GM18502 (cell line): Measurements from ENCODE around the gene LRRC8B.
A peak's percentile ranks its signal among the peaks of the same experiment; 100 is the strongest.
"Not testable (repeated sequence)": the region's sequence is repeated elsewhere in the genome, so short reads cannot be mapped to it uniquely, and the experiment has no call there.

Experiments used
- ATAC-seq: cut with Tn5 transposase; IDR thresholded peaks from one replicate; pipeline ENCODE4 v1.9.1; 2021; ENCODE audit warnings: mild to moderate bottlenecking; ENCODE audit not compliant: unreplicated experiment, poor library complexity

LRRC8B gene

DNA sequence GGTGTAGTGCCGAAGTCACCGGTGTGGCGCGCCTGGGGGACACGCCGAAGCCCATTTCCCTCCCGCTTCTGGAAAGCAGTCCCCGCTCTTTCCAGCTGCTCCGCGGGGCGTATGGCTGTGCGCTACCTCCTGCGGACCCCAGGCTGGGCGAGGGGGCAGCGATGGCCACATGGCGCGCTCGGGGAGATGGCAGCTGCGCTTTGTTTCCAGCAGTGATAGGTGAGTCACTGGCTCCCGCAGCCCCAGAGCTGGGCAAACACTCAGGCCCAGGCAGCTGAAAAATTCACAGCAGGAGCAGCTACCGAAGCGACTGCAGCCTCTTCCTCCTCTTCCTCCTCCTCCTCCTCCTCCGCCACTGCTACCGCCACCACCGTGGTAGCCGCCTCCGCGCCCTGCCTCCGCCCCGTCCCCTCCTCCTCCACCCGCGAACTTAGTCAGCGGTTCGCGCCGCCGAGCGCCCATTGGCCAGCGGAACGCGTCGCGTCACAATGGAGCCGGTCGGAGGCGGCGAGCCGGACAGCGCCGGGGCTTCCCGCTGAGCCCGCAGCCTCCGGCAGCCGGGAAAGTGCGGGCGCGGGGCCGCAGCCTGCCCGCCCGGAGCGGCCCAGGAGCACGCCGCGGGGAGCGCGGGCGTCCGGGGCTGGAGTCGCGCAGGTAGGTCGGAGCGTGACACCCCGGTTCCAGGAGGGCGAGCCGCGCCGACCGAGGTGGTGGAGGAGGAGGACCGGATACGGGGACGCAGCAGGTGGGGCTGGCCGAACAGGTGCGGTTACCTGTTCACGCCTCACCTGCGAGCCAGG is at the start of gene LRRC8B:
TSS of gene LRRC8B (plus strand) at position 461 of the 800 bp plus-strand sequence. CDS start 57,822 bp downstream, outside the sequence.
- ATAC-seq, result peak; percentile 88

DNA sequence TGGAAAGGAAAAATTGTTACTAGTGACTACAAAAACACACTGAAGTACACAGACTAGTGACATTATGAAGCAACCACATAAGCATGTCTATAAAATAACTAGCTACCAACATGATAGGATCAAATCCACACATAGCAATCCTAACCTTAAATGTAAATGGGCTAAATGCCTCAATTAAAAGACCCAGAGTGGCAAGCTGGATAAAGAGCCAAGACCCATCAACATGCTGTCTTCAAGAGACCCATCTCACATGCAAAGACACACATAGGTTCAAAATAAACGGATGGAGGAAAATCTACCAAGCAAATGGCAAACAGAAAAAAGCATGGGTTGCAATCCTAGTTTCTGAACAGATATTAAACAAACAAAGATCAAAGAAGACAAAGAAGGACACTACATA is 49.4 kb upstream of the LRRC8B start:
- no peak for ATAC-seq

DNA sequence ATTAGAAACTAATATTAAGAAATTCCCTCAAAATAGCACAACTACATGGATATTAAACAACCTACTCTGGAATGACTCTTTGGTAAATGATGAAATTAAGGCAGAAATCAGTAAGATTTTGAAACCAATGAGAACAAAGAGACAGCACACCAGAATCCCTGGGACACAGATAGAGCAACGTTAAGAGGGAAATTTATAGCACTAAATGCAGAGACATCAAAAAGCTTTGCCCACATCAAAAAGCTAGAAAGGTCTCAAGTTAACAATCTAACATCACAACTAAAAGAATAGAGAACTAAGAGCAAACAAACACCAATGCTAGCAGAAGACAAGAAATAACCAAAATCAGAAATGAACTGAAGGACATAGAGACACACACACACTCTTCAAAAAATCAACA is 48.6 kb upstream of the LRRC8B start:
- ATAC-seq, result no peak

DNA sequence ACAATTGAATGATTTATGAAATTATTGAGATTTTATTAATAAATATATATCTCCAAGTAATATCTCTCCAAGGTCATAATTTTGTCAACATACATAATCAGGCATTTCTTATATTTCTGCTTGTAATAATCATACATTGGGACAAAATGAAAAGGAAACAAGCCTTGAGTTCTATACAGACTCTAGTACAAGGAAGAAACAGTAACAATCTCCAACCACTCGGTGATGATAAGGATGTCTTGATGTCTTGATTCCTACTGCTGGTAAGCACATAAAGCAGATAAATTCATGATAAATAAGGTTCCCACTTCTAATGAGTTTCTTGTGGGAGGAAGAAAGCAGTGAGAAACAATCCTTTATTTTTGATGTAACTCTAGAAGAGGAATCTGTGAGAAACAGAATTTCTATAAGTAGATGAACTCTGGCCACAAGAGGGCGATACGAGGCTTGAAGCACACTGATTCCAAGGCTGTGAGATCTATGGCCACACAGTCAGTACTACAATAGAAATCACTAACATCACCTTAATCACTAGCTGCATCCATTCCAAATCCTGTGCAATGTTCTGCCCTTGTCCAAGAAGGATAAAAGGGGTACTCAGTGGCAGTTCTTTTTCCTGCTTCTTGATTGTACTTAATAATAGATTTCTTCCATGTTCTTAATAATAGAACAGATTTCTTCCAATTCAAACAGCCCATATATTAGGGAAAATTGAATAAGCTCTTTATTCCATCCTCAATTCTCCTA is 41.4 kb upstream of the LRRC8B start:
- peak; percentile 59 for ATAC-seq

DNA sequence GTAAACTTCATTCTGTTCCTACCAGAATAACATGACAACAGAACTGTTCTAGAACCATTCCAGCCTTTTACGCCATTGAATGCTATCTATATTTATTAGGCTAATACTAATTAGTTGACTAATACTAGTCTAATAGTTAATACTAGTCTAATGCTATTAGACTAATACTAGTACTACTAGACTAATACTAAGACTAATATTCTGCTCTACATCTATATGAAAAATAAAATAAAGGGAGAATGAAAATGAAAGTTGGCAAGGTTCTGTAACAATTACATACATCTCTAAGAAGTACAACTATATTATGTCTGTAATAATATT is 40.9 kb upstream of the LRRC8B start:
- ATAC-seq, result no peak

DNA sequence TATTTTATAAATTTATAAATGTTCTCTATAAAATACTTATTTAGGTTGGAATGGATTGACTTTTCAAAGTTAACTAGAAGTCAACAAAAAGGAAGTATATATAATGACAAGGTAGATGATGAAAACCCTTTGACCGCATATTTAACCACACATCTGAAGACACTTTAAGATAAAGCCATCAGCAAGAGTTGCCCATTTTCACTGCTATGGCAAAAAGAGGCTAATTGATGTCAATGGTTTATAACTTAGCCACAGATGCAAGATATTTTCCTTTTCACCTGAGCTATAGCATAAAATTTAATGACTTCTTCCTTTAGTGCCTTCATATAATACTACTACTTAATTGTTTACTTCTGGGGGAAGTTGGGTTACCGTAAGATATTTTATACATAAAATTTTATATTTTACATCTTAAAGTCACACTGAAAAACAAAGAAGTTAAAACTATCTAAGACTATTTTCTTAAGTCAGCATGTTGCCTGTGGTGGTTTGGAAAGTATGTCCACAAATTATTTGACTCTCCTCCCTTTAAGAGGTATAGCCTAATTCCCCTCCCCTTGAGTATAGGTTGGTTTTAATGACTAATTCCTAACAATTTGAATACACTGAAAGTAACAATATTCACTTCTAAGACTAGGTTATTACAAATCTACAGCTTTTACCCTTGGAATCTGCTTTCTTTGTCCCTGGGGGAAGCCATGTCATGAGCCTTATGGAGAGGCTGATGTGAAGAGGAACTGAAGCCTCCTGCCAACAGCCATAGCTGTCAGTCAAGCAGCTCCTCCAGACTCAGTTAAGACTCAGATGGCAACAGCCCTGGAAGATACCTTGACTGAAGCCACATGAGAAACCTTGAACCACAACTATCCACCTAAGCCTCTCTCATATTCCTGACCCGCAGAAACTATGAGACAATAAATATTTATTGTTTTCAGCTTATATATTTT is 40.3 kb upstream of the LRRC8B start:
- no peak for ATAC-seq

DNA sequence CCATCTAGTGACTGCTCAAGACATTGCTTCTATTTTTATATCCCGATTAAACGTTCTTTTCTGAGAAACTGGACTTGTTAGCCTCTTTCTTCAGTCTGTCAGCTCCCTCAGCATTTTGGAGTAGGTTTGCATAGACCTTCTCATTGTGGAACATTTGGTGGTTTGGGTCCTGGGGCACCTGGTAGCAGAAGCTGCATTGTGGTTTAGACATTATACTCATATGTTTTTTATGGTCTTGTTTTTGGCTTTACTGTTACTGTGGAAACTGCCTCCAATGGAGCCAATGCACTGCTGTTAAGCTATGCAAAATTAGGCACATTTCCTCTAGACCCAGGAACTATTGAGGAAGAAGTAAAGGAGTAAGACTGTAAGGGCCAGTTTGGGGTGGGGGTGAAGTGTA is 36.7 kb upstream of the LRRC8B start:
- peak; percentile 66 for ATAC-seq

DNA sequence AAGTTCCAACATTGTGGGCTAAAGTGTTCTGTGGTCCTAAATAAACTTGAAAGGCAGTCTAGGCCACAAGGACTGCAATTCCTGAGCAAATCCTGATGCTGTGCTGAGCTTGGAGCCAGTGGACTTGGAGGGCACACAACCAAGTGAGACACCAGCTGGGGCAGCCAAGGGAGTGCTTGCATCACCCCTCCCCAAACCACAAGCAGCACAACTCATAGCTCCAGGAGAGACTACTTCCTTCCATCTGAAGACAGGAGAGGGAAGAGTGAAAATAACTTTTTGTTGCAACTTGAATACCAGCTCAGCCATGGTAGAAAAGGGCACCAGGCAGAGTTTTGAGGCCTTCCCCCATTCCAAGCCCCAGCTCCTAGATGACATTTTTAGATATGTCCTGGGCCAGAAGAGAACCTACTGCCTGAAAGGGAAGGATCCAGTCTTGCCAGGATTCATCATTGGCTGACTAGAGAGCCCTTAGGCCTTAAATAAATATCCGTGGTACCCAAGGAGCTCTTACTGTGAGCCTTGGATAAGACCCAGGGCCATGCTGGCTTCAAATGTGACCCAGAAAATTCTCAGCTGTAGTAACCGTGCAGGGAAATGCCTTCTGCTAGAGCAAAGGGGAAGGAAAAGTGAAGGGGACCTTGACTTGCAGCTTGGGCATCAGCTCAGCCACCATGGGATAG is 35.4 kb upstream of the LRRC8B start:
- no peak for ATAC-seq

DNA sequence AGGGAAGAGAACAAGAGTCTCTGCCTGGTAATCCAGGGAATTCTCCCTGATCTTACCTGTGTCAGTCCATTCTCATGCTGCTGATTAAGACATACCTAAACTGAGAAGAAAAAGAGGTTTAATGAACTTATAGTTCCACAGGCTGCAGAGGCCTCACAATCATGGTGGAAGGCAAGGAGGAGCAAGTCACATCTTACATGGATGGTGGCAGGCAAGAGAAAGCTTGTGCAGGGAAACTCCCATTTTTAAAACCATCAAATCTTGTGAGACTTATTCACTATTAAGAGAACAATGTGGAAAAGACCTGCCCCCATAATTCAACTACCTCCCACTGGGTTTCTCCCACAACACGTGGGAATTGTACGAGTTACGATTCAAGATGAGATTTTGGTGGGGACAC is 34.2 kb upstream of the LRRC8B start:
- ATAC-seq, result no peak

DNA sequence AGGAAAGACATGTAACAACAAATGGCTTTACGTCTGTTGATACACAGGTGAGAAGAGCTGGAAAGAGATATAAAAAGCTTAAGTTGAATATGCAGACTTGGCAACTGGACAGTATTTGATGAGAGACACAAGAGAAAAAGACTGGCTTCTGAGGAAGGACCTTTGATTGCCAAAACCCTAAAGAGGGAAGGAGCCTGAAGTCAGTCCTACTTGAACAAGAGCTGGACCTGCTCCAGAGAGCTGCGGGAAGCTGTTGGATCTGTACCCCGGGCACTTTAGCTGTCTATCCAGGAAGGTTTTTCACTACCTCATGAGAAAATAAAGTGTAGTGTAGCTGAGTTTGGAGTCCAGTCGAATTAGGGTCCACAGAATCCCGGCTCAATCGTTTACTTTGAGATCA is 25.3 kb upstream of the LRRC8B start:
- ATAC-seq, result no peak

DNA sequence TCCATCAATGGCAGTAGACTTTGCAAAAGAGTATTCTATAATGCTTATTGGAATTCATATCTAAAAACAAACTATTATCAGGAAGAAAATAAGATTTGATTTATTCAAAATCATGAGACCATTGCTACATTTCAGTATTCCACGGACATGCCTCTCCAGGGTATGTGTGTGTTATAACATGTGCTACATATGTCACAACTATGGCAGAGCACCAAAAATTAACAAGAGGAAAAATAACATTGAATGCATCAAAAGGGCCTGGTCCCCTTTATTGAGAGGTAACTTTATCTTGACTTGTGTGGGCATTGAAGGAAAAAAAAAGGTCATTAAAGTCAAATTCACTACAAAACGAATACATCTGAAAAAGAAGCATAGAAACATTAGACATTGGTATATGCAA is 22.6 kb upstream of the LRRC8B start:
- ATAC-seq, result no peak

DNA sequence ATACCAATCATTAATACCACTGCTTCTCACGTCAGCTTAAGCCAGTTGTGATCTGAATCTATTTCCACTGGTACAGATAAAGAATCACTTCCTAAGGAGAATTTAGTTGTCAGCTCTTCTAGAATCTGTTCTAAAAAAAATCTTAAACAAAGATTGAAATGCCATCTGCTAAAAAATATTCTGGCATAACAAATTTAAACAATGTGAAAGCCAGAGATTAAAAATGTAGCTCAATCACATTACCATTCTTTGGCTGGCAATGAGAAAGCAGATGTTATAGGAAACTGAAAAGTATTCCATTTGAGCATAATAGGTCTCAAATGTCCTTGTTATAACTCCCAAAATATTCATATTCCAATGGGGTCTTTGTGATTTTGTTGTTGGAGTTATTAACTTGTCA is 21.7 kb upstream of the LRRC8B start:
- no peak for ATAC-seq

DNA sequence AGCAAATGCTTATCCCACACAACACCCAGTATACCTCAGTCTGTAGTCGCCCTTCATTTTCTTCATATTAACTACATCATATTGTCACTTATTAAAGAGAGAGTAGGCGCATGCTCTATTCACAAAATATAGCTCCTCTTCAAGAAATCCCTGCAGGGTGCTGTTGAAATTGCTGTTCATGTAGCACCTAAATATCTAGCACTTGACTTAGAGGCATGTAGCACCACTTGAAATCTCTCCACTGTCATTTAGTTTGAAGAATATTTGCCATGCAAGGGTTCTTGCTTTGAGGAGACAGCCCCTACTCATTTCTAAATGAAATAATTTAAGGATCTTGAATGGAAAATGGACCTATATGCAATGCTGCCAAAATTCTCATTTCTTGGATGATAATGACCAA is 20.9 kb upstream of the LRRC8B start:
- no peak for ATAC-seq

DNA sequence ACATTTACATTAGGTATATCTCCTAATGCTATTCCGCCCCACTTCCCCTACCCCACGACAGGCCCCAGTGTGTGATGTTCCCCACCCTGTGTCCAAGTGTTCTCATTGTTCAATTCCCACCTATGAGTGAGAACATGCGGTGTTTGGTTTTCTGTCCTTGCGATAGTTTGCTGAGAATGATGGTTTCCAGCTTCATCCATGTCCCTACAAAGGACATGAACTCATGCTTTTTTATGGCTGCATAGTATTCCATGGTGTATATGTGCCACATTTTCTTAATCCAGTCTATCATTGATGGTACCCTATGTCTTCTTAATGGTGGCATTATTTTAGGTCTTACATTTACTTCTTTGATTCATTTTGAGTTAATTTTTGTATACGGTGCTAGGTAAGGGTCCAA is 14.6 kb upstream of the LRRC8B start:
- ATAC-seq, result not testable (repeated sequence)

DNA sequence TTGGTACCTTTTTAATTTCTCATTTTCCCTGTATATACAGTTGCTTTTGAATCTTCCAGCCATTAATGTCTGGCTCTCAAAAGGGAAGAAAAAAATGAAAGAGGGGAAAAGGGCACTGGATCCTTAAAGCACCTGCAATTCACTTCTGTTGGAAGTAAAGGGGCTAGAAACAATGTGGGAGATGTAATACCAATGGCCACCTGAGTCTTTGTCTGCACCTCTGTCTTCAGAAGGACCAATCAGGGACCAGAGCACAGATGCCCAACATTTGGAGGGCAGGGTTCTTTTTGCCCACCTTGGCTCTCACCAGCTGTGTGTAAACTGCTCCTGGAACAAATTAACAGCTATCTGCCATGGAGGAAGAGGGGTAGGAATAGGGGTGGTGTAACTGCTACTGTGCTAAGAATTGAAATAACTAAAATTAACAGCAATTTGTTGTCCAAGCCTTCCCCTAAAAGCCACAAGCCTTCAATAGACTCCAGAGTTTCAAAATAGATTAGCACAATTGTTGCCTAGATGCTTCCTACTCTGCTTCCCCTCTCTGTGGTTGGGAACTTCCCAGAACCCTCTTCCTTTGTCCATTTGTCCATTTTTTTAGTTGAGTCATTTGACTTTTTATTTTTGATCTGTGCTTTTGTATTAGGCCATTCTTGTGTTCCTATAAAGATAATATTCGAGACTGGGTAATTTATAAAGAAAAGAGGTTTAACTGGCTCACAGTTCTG is 11.5 kb upstream of the LRRC8B start:
- ATAC-seq, result no peak

DNA sequence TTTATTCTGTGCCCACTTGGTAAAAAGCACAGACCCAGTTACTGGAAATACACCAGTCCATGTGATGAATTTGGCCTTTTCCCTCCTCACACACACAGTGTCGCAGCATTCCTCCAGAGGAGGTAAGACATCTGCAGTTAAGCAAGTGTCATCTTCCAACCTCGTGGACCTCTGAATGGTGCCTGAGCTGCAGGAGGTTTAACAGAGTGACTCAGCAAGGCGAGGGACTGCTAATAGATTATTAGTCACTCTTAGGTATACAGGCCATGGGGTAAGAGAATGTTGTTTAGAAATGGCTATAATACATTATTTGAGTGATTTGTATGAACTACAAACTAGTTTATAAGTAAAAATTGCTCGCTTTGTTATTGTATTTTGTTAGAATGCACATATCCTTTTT is 8.6 kb upstream of the LRRC8B start:
- no peak for ATAC-seq

DNA sequence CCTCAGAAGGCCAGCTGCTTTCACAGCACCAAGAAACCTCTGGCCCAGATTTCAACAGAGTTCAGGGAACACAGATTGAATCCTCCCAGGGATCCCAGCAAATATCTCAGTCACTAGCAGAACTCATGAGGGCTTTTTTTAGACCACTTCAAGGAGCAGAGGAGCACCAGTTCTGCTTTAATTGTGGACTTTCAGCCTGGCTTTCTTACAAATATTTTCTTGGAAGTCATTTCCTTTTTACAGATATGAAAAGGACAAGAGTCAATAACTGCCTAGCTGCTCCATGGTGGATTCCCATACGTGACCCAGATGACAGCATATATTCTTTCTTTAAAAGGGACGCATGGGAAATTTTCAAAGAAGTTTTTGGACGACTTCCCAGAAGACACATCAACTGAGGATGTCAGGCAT is 6.4 kb upstream of the LRRC8B start:
- no peak for ATAC-seq

DNA sequence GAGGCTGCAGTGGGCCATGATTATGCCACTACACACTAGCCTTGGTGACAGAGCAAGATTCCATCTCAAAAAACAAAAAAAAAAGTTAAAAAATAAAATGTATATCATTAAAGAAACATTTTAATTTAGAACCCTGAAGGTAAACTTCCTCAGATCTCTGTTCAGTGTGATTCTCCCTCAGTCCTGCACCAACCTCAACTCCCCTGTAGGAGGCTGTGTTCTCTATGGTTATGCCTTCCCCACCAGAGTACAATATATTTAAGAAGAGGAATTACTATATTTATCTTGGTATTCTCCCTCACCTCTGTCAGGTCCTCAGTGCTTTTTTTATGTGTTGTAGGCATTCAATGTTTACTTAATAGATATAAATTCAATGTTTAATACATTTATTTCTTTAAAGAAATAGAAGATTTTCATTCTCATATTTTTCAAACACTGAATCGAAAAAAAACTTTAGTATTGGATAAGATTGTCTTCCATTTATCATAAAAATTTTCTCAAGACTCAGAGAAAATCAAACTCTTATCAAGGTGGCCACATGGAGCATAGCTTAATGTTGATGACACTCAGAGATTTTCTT is 4.8 kb upstream of the LRRC8B start:
- peak; percentile 38 for ATAC-seq

DNA sequence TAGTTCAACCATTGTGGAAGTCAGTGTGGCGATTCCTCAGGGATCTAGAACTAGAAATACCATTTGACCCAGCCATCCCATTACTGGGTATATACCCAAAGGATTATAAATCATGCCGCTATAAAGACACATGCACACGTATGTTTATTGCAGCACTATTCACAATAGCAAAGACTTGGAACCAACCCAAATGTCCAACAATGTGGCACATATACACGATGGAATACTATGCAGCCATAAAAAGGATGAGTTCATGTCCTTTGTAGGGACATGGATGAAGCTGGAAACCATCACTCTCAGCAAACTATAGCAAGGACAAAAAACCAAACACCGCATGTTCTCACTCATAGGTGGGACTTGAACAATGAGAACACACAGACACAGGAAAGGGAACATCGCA is 2.7 kb upstream of the LRRC8B start:
- not testable (repeated sequence) for ATAC-seq
